ENCODE results near the gene IGF2BP3.

DNA sequence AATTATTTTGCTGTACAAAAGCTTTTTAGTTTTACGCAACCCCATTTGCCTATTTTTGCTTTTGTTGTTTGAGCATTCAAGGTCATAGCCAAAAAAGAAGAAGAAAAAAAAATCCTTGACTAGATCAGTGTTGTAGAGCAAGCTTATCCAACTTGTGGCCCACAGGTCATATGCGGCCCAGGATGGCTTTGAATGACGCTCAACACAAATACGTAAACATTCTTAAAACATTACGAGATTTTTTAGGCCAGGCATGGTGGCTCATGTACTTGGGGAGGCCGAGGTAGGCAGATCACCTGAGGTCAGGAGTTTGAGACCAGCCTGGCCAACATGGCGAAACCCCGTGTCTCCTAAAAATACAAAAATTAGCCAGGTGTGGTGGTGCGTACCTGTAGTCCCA is 179.3 kb downstream of the IGF2BP3 start:
- TF ChIP-seq CTCF (IDR thresholded peaks at IDR 0.05) (no peak), POLR2AphosphoS5 (IDR thresholded peaks at IDR 0.05) (no peak), POLR2A (IDR thresholded peaks at IDR 0.05) (no peak)

All from breast epithelium (tissue), 3 donors.